Type B pancreatic cell (in vitro differentiated cells): ENCODE measurements around the gene FAM110D. TPM values are rescaled to one million over a fixed set of nuclear protein-coding genes. Genes with fewer than 3 reads are reported as not detected.
A peak's percentile ranks its signal among the peaks of the same experiment; 100 is the strongest.

Source experiments
- DNase-seq: peaks from one replicate; pipeline ENCODE4 v3.0.0; 2021; ENCODE audit warnings: mixed read lengths; ENCODE audit not compliant: unreplicated experiment; ENCODE audit errors: extremely low spot score
- H3K27ac Mint-ChIP-seq: 2 replicates; pipeline ENCODE4 v1.8.0; 2021; ENCODE audit warnings: mild to moderate bottlenecking, mixed read lengths
- H3K27me3 Mint-ChIP-seq: 2 replicates; pipeline ENCODE4 v1.8.0; 2021; ENCODE audit warnings: mixed read lengths
- H3K36me3 Mint-ChIP-seq: 2 replicates; pipeline ENCODE4 v1.8.0; 2021; ENCODE audit warnings: mixed read lengths
- H3K4me1 Mint-ChIP-seq: one replicate; pipeline ENCODE4 v1.8.0; 2021; ENCODE audit warnings: mixed read lengths; ENCODE audit not compliant: unreplicated experiment
- H3K4me3 Mint-ChIP-seq: 2 replicates; pipeline ENCODE4 v1.8.0; 2021; ENCODE audit warnings: mild to moderate bottlenecking, mixed read lengths
- H3K9me3 Mint-ChIP-seq: 2 replicates; pipeline ENCODE4 v1.8.0; 2021; ENCODE audit warnings: mixed read lengths
- CTCF ChIP-seq: fragments of 200-600 bp; sonication (generic); conservative IDR thresholded peaks from 2 replicates; pipeline ENCODE4 v1.5.0; 2021; ENCODE audit warnings: antibody characterized with exemption, mild to moderate bottlenecking
- total RNA-seq: library from RNA; stranded (reverse); gene quantifications from 2 replicates; pipeline ENCODE4 v1.2.1, GENCODE V29; 2021; ENCODE audit warnings: low replicate concordance

The FAM110D gene
- total RNA-seq, 1 donor from 2014 or later = 1.4 TPM

- Mint-ChIP-seq H3K27ac (peak overlapping the region; percentile 96), H3K4me3 (peak overlapping the region; percentile 26), H3K4me1 (peaks cover 22% of the 10 kb centered on the region), H3K36me3 (peaks cover 4% of the 10 kb centered on the region), H3K27me3 (no peaks in the 10 kb centered on the region), H3K9me3 (no peaks in the 10 kb centered on the region)
- no peak for TF ChIP-seq CTCF
- no peak for DNase-seq
Measured at GRCh38 chr1:26127235-26128163, 31.4 kb upstream of the FAM110D start.

- no peaks in the 10 kb centered on the region for H3K27me3 Mint-ChIP-seq
- TF ChIP-seq CTCF = no peak
- no peaks in the 10 kb centered on the region for H3K9me3 Mint-ChIP-seq
- no peak overlapping the region for H3K27ac Mint-ChIP-seq
- no peak overlapping the region for H3K4me3 Mint-ChIP-seq
- H3K36me3 Mint-ChIP-seq = no peaks in the 10 kb centered on the region
- no peak for DNase-seq
- peaks cover 22% of the 10 kb centered on the region for H3K4me1 Mint-ChIP-seq
Measured at GRCh38 chr1:26129778-26130177, 29.1 kb upstream of the FAM110D start.

GRCh38 chr1:26130695-26131094 is 28.2 kb upstream of the FAM110D start:
- no peaks in the 10 kb centered on the region for H3K9me3 Mint-ChIP-seq
- DNase-seq = no peak
- no peak overlapping the region for H3K4me3 Mint-ChIP-seq
- H3K27me3 Mint-ChIP-seq = no peaks in the 10 kb centered on the region
- H3K27ac Mint-ChIP-seq = no peak overlapping the region
- no peaks in the 10 kb centered on the region for H3K36me3 Mint-ChIP-seq
- H3K4me1 Mint-ChIP-seq = peaks cover 22% of the 10 kb centered on the region
- no peak for TF ChIP-seq CTCF

GRCh38 chr1:26132128-26132833 is 26.6 kb upstream of the FAM110D start:
- Mint-ChIP-seq H3K4me3 (no peak overlapping the region), H3K36me3 (no peaks in the 10 kb centered on the region), H3K9me3 (no peaks in the 10 kb centered on the region), H3K4me1 (peaks cover 14% of the 10 kb centered on the region), H3K27ac (no peak overlapping the region), H3K27me3 (no peaks in the 10 kb centered on the region)
- TF ChIP-seq CTCF = no peak
- DNase-seq = no peak

GRCh38 chr1:26132834-26133167 is 26.1 kb upstream of the FAM110D start:
- no peak for TF ChIP-seq CTCF
- Mint-ChIP-seq H3K9me3 (no peaks in the 10 kb centered on the region), H3K27me3 (no peaks in the 10 kb centered on the region), H3K36me3 (no peaks in the 10 kb centered on the region), H3K27ac (no peak overlapping the region), H3K4me1 (peaks cover 9% of the 10 kb centered on the region), H3K4me3 (no peak overlapping the region)
- no peak for DNase-seq
